GM12878 (cell line): ENCODE data around the gene ASRGL1. TPM values are rescaled to one million over a fixed set of nuclear protein-coding genes. Genes with fewer than 3 reads are reported as not detected.

Experiments used
- ATAC-seq: fragments of 200-7000 bp; cut with Tn5 transposase; 3 replicates; pipeline ENCODE4 v1.9.1; 2020; ENCODE audit warnings: mild to moderate bottlenecking, moderate library complexity
- BruUV-seq: library from RNA; stranded (reverse); fragments of 400-500 nt; replicated peaks from 2 replicates; lab custom pipeline; 2021; lab: Mats Ljungman, UMichigan
- CTCF ChIA-PET: fragments of 300-600 bp; sonication (Branson Sonifier 250); formaldehyde crosslinking; extraction: SDS; loops from one replicate; lab custom pipeline; 2021; ENCODE audit warnings: inconsistent platforms; lab: Yijun Ruan, JAX
- POLR2A ChIA-PET: fragments of 350-600 bp; formaldehyde crosslinking; extraction: SDS; loops from one replicate; lab custom pipeline; 2021; ENCODE audit warnings: inconsistent platforms; lab: Charles Lee
- RAD21 ChIA-PET: fragments of 300-600 bp; sonication (Branson Sonifier 250); formaldehyde crosslinking; loops from one replicate; lab custom pipeline; 2023; ENCODE audit warnings: antibody characterized with exemption; ENCODE audit not compliant: unreplicated experiment; lab: Charles Lee
- SMC1A ChIA-PET: fragments of 300-600 bp; sonication (Branson Sonifier 250); formaldehyde crosslinking; loops from one replicate; lab custom pipeline; 2023; ENCODE audit not compliant: unreplicated experiment, uncharacterized antibody; lab: Charles Lee
- DNase-seq: peaks from one replicate; pipeline ENCODE4 v3.0.0-alpha.2; 2011; ENCODE audit warnings: low read depth, low spot score
- FAIRE-seq: peaks from 3 replicates; lab custom pipeline; 2011; peaks lifted over from hg19 to GRCh38; lab: Jason Lieb, UNC
- H2AFZ ChIP-seq: 2 replicates; pipeline ENCODE4 v1.6.0; 2011; ENCODE audit warnings: low read depth, low read length, control low read depth; ENCODE audit not compliant: control insufficient read depth
- H3K27ac ChIP-seq: 2 replicates; pipeline ENCODE4 v1.5.1; 2011; ENCODE audit warnings: control low read depth; ENCODE audit not compliant: control insufficient read depth, insufficient read depth
- H3K27me3 ChIP-seq, 2 experiments: replicated peaks in 1 of 2; 2 replicates each; pipeline versions ENCODE4 v1.6.0 to v1.6.1; 2011; ENCODE audit warnings: low read length in 1 of 2; ENCODE audit not compliant: control insufficient read depth in 2 of 2, insufficient read depth in 2 of 2
- H3K36me3 ChIP-seq, 2 experiments: 2 replicates each; pipeline ENCODE4 v1.5.1; 2011; ENCODE audit warnings: low read length in 1 of 2; ENCODE audit not compliant: control insufficient read depth in 2 of 2, insufficient read depth in 2 of 2
- H3K4me1 ChIP-seq: 2 replicates; pipeline ENCODE4 v1.6.1; 2011; ENCODE audit warnings: mild to moderate bottlenecking, low read length, moderate library complexity, mixed read lengths; ENCODE audit not compliant: control insufficient read depth, insufficient read depth
- H3K4me2 ChIP-seq: 2 replicates; pipeline ENCODE4 v1.6.0; 2011; ENCODE audit warnings: control low read depth; ENCODE audit not compliant: control insufficient read depth, insufficient read depth
- H3K4me3 ChIP-seq: fragments of 200-600 bp; sonication (generic); 2 replicates; pipeline ENCODE4 v1.5.1; 2016
- H3K79me2 ChIP-seq: 2 replicates; pipeline ENCODE4 v1.6.0; 2011; ENCODE audit warnings: low read length; ENCODE audit not compliant: control insufficient read depth, insufficient read depth
- H3K9ac ChIP-seq: 2 replicates; pipeline ENCODE4 v1.8.0; 2011; ENCODE audit warnings: low read length, control low read depth, mixed read lengths; ENCODE audit not compliant: control insufficient read depth, insufficient read depth
- H3K9me3 ChIP-seq: replicated peaks from 3 replicates; pipeline ENCODE4 v1.5.1; 2011; ENCODE audit warnings: mild to moderate bottlenecking, low read length; ENCODE audit not compliant: control insufficient read depth, insufficient read depth
- H4K20me1 ChIP-seq: 2 replicates; pipeline ENCODE4 v1.6.0; 2011; ENCODE audit not compliant: control insufficient read depth, insufficient read depth
- CEBPB ChIP-seq, 2 experiments: fragments of 150-350 bp in 1 of 2; IDR thresholded peaks; 2 replicates each; pipeline ENCODE4 v1.6.1; 2012 to 2014; ENCODE audit warnings: low read depth in 2 of 2, low read length in 2 of 2, borderline replicate concordance in 1 of 2, inconsistent platforms in 1 of 2
- FOXK2 ChIP-seq: fragments of 450-650 bp; IDR thresholded peaks from 2 replicates; pipeline ENCODE4 v1.6.1; 2017; ENCODE audit warnings: mild to moderate bottlenecking, moderate library complexity
- KDM1A ChIP-seq: fragments of 200-600 bp; sonication (generic); IDR thresholded peaks from 2 replicates; pipeline ENCODE4 v1.6.1; 2016; ENCODE audit warnings: borderline replicate concordance
- YY1 ChIP-seq: IDR thresholded peaks from 2 replicates; pipeline ENCODE4 v1.6.1; 2011; ENCODE audit warnings: low read depth, mild to moderate bottlenecking, low read length
- ZBTB33 ChIP-seq: fragments of 450-650 bp; IDR thresholded peaks from 2 replicates; pipeline ENCODE4 v1.6.1; 2017; ENCODE audit warnings: mild to moderate bottlenecking
- ZNF622 ChIP-seq: fragments of 450-650 bp; IDR thresholded peaks from 2 replicates; pipeline ENCODE4 v1.6.1; 2017; ENCODE audit warnings: mild to moderate bottlenecking, inconsistent platforms
- WGBS: methylation state at CpG from one replicate; pipeline ENCODE4 v1.1.6; 2016; ENCODE audit warnings: low lambda C conversion rate; ENCODE audit not compliant: insufficient replicate concordance, insufficient coverage; ENCODE audit errors: missing lambda C conversion rate; 5-methylcytosine and 5-hydroxymethylcytosine counted together
- in situ Hi-C: fragments of 300-500 bp; cut with MboI; formaldehyde crosslinking; loops from 9 replicates; pipeline ENCODE4 v1.14.3; 2018; ENCODE audit warnings: mixed read lengths
- intact Hi-C: fragments of 100-400 bp; cut with micrococcal nuclease; formaldehyde crosslinking; loops from one replicate; pipeline ENCODE4 v1.14.2; 2022; ENCODE audit not compliant: unreplicated experiment
- polyA plus RNA-seq, 11 experiments: library from polyadenylated mRNA; depleted of rRNA in 4 of 11; unstranded in 6 of 11; stranded (reverse) in 5 of 11; fragments of >200 nt; fragmentation: Nextera tagmentation in 4 of 11; fragmentation: Illumina TruSeq in 1 of 11; extraction: Ambion mirVana in 4 of 11; extraction: Trizol in 1 of 11; gene quantifications; 1 replicate in 1 of 11; 2 replicates in 10 of 11; pipeline versions ENCODE4 v1.2.1 to v1.2.3, GENCODE V29; 2011 to 2016; ENCODE audit warnings: inconsistent platforms in 2 of 11, missing spikeins in 2 of 11, low read depth in 1 of 11
- total RNA-seq, 4 experiments: library from RNA; depleted of rRNA in 3 of 4; stranded (reverse); fragments of >200 nt in 3 of 4; fragmentation: Illumina TruSeq in 1 of 4; extraction: Trizol in 1 of 4; gene quantifications; 2 replicates each; pipeline versions ENCODE4 v1.2.1 to v1.2.3, GENCODE V29; 2013 to 2021

Gene ASRGL1
- total and polyA plus RNA-seq, 10 of the 15 experiments (the other 5 are each of a cell fraction or from before 2014, with no cell fraction given), result 0.97 to 24.5 (median 4.8) TPM

DNA sequence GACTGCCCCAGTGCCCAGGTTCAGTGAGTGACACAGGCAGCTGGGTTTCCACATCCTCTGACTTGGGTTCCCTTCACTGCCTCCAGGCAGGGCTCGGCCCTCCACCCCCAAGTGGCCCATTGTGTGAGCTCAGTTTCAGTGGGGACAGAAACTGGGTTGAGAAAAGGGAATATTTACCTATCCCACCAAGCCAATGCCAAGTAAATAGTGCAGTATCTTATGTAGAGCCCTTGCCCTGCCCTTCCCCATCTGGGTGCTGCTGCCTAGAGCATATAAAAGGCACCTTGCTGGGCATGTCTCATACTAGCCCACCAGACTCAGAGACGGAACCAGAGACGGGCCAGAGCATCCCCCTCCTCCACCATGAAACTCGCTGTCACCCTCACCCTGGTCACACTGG, 81.5 kb downstream of the ASRGL1 start, which contains the start of gene SCGB1A1:
SCGB1A1 (plus strand) TSS at position 301 of the 400 bp plus-strand sequence; CDS start at position 364, 63 bp downstream.
- Histone ChIP-seq H3K4me2 (no peak within 1 kb of the TSS), H3K4me3 (no peak within 1 kb of the TSS), H3K27me3 (peaks cover 0 to 1% of the 10 kb centered on the region in 2 experiments; a peak in 2 of 4 replicates), H3K4me1 (no peaks in the 10 kb centered on the region), H3K9ac (no peak within 1 kb of the TSS), H3K27ac (no peak within 1 kb of the TSS), H3K79me2 (no peaks in the 10 kb centered on the region), H2AFZ (no peak within 1 kb of the TSS), H4K20me1 (no peaks in the 10 kb centered on the region), H3K36me3 (no peaks in the 10 kb centered on the region), H3K9me3 (no peaks in the 10 kb centered on the region)
- 22% methylated on average over 4 of the region's 4 CpGs for WGBS
- ChIA-PET SMC1A (interaction anchor here (1.0 to 1.2 kb wide), 2 partner anchors 123 to 141 kb away, joined by 3 to 5 read pairs; no protein-coding TSS in a partner anchor), POLR2A (no interaction called here), RAD21 (no interaction called here), CTCF (interaction anchor here (2.5 to 12.5 kb wide), 2 partner anchors 24 to 123 kb away, joined by 8 to 280 read pairs; no protein-coding TSS in a partner anchor)
- BruUV-seq, result no TSS peak
- FAIRE-seq, result no peak
- intact Hi-C loops (no loop called here), in situ Hi-C loops (no loop called here)
- no peak for TF ChIP-seq ZBTB33
- no peak for DNase-seq
- ATAC-seq, result no peak; the same call in 2 of the 3 replicates

DNA sequence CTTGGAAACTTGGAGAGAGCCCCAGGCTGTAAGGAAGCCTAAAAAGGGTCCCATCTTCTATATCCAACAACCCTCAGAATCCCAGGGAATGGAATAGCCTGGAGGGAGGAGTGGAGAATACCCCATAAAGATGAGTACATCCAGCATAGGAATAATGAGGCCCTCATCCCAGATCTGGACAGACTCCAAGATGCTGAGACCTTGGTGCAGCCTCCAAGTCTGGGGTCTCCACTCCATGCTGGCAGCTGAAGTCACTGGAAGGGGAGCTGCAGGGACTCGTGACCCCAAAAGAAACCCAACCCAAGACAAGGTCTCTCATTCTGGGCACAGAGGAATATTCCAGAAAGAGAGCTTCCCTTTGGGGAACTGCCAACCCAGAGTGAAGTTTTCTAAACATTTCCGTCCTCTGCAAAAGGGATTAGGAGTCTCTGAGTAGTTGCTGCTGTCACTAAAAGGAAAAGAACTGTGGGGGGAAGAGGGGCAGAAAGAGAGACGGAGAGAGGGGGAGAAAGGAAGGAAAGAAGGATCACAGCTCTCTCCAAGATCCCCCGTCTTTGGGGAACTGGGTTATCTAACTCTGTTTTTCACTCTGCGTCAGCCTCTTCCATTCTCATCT, 82.2 kb downstream of the ASRGL1 start:
- H3K79me2 ChIP-seq, result no peaks in the 10 kb centered on the region
- no peaks in the 10 kb centered on the region for H4K20me1 ChIP-seq
- no peaks in the 10 kb centered on the region for H3K4me1 ChIP-seq
- intact Hi-C loops (no loop called here), in situ Hi-C loops (no loop called here)
- no peak overlapping the region for H2AFZ ChIP-seq
- H3K9me3 ChIP-seq, result no peaks in the 10 kb centered on the region
- no peaks in the 10 kb centered on the region; a peak in 1 of 4 replicates for H3K27me3 ChIP-seq
- H3K27ac ChIP-seq, result no peak overlapping the region
- no peaks in the 10 kb centered on the region for H3K36me3 ChIP-seq
- ChIA-PET CTCF (interaction anchor here (0.6 to 12.5 kb wide), 5 partner anchors 24 to 493 kb away, joined by 3 to 280 read pairs (median 8); no protein-coding TSS in a partner anchor), POLR2A (no interaction called here), RAD21 (no interaction called here), SMC1A (interaction anchor here (1.0 to 1.2 kb wide), 2 partner anchors 122 to 141 kb away, joined by 3 to 5 read pairs; no protein-coding TSS in a partner anchor)
- no peak for ATAC-seq
- 20% methylated on average over 5 of the region's 5 CpGs for WGBS
- TF ChIP-seq YY1 (no peak), FOXK2 (no peak), CEBPB (IDR thresholded peaks at IDR 0.05; ENCODE audit: borderline replicate concordance in 1 of 2, low read depth in 2 of 2, low read length in 2 of 2) (no peak), KDM1A (no peak), ZNF622 (no peak)
- no peak overlapping the region for H3K4me3 ChIP-seq
- FAIRE-seq, result no peak
- no peak for DNase-seq
- no TSS peak for BruUV-seq
- H3K4me2 ChIP-seq, result no peak overlapping the region
- no peak overlapping the region for H3K9ac ChIP-seq
